ENCODE data around the gene MFSD12. TPM values are rescaled to one million over a fixed set of nuclear protein-coding genes. Genes with fewer than 3 reads are reported as not detected.

Gene MFSD12
- total and polyA plus RNA-seq, 4 donors = 9.4 to 43.6 (median 24.6) TPM

GRCh38 chr19:3580156-3580934, 23.0 kb upstream of the MFSD12 start:
- H3K9ac ChIP-seq (ENCODE audit: low read depth in 1 of 2, low read length in 2 of 2) = no peak overlapping the region
- TF ChIP-seq EGR1 (IDR thresholded peaks at IDR 0.05; ENCODE audit: low read depth in 2 of 2) (no peak), ATF3 (IDR thresholded peaks at IDR 0.05) (no peak), REST (IDR thresholded peaks at IDR 0.05) (no peak), TAF1 (conservative IDR thresholded peaks at IDR 0.05) (no peak), RXRA (IDR thresholded peaks at IDR 0.05) (peak; percentile 24 to 71), HNF4A (conservative IDR thresholded peaks at IDR 0.05) (no peak), SP1 (IDR thresholded peaks at IDR 0.05) (peak; percentile 21), CTCF (IDR thresholded peaks at IDR 0.05; ENCODE audit: low read depth, low read length, missing input control) (no peak), FOXA2 (IDR thresholded peaks at IDR 0.05) (no peak), RAD21 (IDR thresholded peaks at IDR 0.05) (no peak), ZBTB33 (IDR thresholded peaks at IDR 0.05) (no peak), NR2F2 (IDR thresholded peaks at IDR 0.05) (peak; percentile 61), YY1 (IDR thresholded peaks at IDR 0.05) (no peak), JUND (IDR thresholded peaks at IDR 0.05) (peak; percentile 86), HNF4G (IDR thresholded peaks at IDR 0.05) (no peak), FOXA1 (IDR thresholded peaks at IDR 0.05) (no peak), GABPA (IDR thresholded peaks at IDR 0.05 in 1 of 2, conservative IDR thresholded peaks at IDR 0.05 in 1 of 2) (no peak)
- TF ChIP-seq, protein P1, sequence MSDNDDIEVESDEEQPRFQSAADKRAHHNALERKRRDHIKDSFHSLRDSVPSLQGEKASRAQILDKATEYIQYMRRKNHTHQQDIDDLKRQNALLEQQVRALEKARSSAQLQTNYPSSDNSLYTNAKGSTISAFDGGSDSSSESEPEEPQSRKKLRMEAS (IDR thresholded peaks at IDR 0.05) = no peak
- no peaks in the 10 kb centered on the region for H3K4me1 ChIP-seq (ENCODE audit: control insufficient read depth in 4 of 4, insufficient read depth in 4 of 4, low read length in 3 of 4)
- WGBS = 69% methylated on average over 11 of the region's 11 CpGs
- no peaks in the 10 kb centered on the region for H3K27me3 ChIP-seq (ENCODE audit: control insufficient read depth in 4 of 4, insufficient read depth in 4 of 4, low read length in 3 of 4)
- H3K4me3 ChIP-seq (ENCODE audit: low read depth in 1 of 3, low read length in 3 of 3) = no peak overlapping the region
- peak overlapping the region; percentile 33 to 50 for H3K27ac ChIP-seq (ENCODE audit: low read depth in 1 of 2, low read length in 2 of 2)
- peaks cover 0 to under 1% (median 0%) of the 10 kb centered on the region in 4 donors for H3K36me3 ChIP-seq (ENCODE audit: control insufficient read depth in 4 of 4, insufficient read depth in 3 of 4, low read depth in 1 of 4, low read length in 3 of 4)
- H3K9me3 ChIP-seq (ENCODE audit: control insufficient read depth in 4 of 4, low read length in 3 of 4) = no peaks in the 10 kb centered on the region
- DNase-seq (ENCODE audit: low spot score) = no peak

Data from liver (tissue), 9 donors.